ENCODE data around the gene TBXAS1. TPM values are rescaled to one million over a fixed set of nuclear protein-coding genes. Genes with fewer than 3 reads are reported as not detected.

TBXAS1 gene
- total RNA-seq, 1 experiment from 2014 or later = 2.3 TPM

- Mint-ChIP-seq H3K4me1 (peaks cover 26% of the 10 kb centered on the region), H3K27ac (no peak overlapping the region), H3K4me3 (no peak overlapping the region), H3K36me3 (no peaks in the 10 kb centered on the region), H3K27me3 (ENCODE audit: low read depth) (peaks cover 17% of the 10 kb centered on the region), H3K9me3 (0 out of 2 replicates have a peak, but pooled peaks cover 5% of the 10 kb centered on the region)
- no peak for ATAC-seq
- CTCF ChIA-PET = interaction anchor here (0.8 kb wide), 1 partner anchor 320 kb away, joined by 3 read pairs; no protein-coding TSS in a partner anchor
- POLR2A ChIA-PET = no interaction called here
- DNase-seq (ENCODE audit: low spot score) = no peak
- TF ChIP-seq IRF2 (CRISPR knock-in tag; IDR thresholded peaks at IDR 0.05; ENCODE audit: borderline replicate concordance, low read depth) (no peak), FOXK1 (CRISPR knock-in tag; IDR thresholded peaks at IDR 0.05) (no peak), CREB1 (CRISPR knock-in tag; IDR thresholded peaks at IDR 0.05) (no peak), ZNF532 (CRISPR knock-in tag; IDR thresholded peaks at IDR 0.05; ENCODE audit: borderline replicate concordance) (no peak), JUN (CRISPR knock-in tag; IDR thresholded peaks at IDR 0.05) (no peak), ELF4 (CRISPR knock-in tag; IDR thresholded peaks at IDR 0.05; ENCODE audit: low read depth) (no peak), ZNF396 (CRISPR knock-in tag; IDR thresholded peaks at IDR 0.05; ENCODE audit: borderline replicate concordance) (no peak), E2F5 (CRISPR knock-in tag; IDR thresholded peaks at IDR 0.05) (no peak), RELA (CRISPR knock-in tag; IDR thresholded peaks at IDR 0.05; ENCODE audit: borderline replicate concordance) (no peak), CDX4 (CRISPR knock-in tag; IDR thresholded peaks at IDR 0.05; ENCODE audit: borderline replicate concordance) (no peak), OVOL2 (CRISPR knock-in tag; IDR thresholded peaks at IDR 0.05; ENCODE audit: borderline replicate concordance) (no peak), USF2 (CRISPR knock-in tag; IDR thresholded peaks at IDR 0.05) (no peak), AR (CRISPR knock-in tag; IDR thresholded peaks at IDR 0.05) (no peak), ZBTB21 (CRISPR knock-in tag; IDR thresholded peaks at IDR 0.05; ENCODE audit: borderline replicate concordance) (no peak), ZMAT4 (CRISPR knock-in tag; IDR thresholded peaks at IDR 0.05) (no peak), ZNF512 (CRISPR knock-in tag; IDR thresholded peaks at IDR 0.05; ENCODE audit: borderline replicate concordance) (no peak)
Observed at GRCh38 chr7:139965942-139966628, 137.0 kb downstream of the TBXAS1 start.

Data from WTC11 (cell line).